ENCODE measurements around the gene PEAK3.
"Not testable (repeated sequence)": the region's sequence is repeated elsewhere in the genome, so short reads cannot be mapped to it uniquely, and the experiment has no call there.

Gene PEAK3

DNA sequence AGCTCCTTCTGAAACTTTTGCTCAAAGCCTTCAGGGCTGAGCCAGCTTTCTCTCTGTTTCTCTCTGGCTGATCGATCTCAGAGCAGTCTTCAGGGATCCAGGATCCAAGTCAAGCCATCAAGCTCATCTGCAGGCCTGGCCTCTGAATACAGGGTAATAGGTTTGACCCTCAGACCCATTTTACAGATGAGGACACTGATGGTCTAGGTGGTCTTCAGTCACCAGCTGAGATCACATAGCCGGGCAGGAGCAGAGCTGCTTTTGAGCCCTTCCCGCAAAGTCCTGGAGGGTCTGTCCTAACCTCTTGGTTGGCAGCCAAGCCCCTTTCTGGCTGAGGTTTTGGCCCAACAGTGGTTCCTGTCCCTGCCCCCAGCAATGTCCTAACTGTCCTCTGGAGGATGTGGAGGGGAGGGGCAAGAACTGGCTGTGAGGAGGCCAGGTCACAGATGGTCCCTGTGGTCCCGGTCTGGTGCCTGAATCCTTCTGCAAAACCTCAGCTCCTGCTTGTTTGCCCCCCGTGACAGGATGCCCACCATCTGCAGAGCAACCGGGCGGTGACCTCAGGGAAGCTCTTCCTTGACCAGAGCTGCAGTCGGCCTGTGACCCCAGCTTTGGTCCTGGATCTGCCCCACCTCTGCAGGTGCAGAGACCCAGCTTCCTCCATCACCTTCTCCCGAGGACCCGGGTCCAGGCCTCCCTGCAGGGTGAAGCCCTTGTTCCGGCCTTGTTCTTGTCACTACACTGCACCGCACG lies 5.8 kb upstream of the PEAK3 start:
- TF ChIP-seq, protein P1, sequence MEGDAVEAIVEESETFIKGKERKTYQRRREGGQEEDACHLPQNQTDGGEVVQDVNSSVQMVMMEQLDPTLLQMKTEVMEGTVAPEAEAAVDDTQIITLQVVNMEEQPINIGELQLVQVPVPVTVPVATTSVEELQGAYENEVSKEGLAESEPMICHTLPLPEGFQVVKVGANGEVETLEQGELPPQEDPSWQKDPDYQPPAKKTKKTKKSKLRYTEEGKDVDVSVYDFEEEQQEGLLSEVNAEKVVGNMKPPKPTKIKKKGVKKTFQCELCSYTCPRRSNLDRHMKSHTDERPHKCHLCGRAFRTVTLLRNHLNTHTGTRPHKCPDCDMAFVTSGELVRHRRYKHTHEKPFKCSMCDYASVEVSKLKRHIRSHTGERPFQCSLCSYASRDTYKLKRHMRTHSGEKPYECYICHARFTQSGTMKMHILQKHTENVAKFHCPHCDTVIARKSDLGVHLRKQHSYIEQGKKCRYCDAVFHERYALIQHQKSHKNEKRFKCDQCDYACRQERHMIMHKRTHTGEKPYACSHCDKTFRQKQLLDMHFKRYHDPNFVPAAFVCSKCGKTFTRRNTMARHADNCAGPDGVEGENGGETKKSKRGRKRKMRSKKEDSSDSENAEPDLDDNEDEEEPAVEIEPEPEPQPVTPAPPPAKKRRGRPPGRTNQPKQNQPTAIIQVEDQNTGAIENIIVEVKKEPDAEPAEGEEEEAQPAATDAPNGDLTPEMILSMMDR (IDR thresholded peaks at IDR 0.05; ENCODE audit: extremely low read depth, missing control alignments), result no peak
- no peak for DNase-seq (ENCODE audit: low spot score)

DNA sequence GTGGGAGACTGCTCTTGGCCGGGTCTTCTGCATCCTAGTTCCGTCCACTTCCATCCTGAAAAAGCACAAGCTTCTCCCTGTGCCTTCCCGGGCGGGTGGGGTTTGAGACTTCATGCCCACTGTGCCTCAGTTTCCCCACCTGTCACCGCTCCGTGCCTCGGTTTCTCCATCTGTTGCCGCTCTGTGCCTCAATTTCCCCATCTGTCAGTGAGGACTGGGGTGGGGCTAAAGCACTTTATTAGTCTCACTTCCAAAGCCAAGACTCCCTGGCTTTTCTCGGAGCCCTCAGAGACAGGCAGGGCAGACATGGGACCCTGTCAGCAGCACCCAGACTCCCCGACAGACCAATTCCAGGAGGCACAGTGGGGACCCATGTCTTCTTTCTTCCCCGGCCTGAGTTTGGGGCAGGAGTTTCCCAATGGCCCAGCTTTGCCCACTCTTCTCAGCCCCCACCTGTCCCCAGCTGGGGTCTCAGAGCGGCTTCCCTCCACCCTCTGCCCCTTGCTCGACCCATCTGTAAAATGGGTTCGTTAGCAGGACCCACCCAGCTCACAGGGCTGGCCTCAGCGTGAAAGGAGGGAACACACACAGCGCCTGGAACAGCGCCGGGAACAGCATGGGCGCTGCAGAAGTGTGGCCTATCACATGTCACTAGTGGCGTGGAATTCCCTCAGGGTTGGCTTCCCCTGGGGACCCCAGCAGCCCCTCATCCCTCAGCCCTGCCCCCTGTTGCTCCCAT lies 4.6 kb upstream of the PEAK3 start:
- TF ChIP-seq, protein P1 (IDR thresholded peaks at IDR 0.05; ENCODE audit: extremely low read depth, missing control alignments), result no peak
- no peak for DNase-seq (ENCODE audit: low spot score)

DNA sequence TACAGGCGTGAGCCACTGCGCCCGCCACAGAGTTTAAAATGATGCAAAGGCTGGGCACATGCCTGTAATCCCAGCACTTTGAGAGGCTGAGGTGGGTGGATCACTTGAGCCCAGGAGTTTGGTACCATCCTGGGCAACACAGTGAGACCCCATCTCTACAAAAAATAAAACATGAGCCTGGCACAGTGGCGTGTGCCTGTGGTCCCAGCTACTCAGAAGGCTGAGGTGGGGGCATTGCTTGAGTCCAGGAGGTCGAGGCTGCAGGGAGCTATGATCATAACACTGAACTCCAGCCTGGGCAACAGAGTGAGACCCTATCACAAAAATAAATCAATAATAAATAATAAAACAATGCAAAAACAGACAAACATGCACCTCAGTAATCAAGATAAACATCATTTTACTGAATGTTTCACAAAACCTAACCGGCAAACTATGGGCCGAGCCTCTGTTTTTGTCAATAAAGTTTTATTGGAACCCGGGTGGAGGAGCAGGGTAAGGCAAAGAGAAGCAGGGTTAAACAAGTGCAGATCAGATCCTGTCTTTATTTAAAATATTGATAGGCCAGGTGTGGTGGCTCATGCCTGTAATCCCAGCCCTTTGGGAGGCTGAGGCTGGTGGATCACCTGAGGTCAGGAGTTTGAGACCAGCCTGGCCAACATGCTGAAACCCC lies 2.0 kb upstream of the PEAK3 start:
- DNase-seq (ENCODE audit: low spot score), result no peak
- TF ChIP-seq, protein P1 (IDR thresholded peaks at IDR 0.05; ENCODE audit: extremely low read depth, missing control alignments), result no peak

DNA sequence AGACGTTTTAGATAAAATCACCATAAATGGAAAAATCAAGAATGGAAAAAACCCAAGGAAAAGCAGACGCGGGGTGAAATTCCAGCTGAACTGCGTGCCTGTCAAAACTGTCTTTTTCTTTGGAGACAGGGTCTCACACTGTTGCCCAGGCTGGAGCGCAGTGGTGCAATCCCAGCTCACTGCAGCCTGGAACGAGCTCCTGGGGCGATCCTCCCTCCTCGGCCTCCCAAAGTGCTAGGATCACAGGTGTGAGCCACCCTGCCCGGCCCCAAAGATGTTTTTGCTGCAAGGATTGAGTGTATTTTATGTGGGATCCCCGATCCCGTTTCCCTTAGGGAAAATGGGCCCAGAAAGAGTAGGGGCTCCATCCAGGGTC lies 875 bp upstream of the PEAK3 start:
- TF ChIP-seq, protein P1 (IDR thresholded peaks at IDR 0.05; ENCODE audit: extremely low read depth, missing control alignments), result no peak
- DNase-seq (ENCODE audit: low spot score), result no peak

DNA sequence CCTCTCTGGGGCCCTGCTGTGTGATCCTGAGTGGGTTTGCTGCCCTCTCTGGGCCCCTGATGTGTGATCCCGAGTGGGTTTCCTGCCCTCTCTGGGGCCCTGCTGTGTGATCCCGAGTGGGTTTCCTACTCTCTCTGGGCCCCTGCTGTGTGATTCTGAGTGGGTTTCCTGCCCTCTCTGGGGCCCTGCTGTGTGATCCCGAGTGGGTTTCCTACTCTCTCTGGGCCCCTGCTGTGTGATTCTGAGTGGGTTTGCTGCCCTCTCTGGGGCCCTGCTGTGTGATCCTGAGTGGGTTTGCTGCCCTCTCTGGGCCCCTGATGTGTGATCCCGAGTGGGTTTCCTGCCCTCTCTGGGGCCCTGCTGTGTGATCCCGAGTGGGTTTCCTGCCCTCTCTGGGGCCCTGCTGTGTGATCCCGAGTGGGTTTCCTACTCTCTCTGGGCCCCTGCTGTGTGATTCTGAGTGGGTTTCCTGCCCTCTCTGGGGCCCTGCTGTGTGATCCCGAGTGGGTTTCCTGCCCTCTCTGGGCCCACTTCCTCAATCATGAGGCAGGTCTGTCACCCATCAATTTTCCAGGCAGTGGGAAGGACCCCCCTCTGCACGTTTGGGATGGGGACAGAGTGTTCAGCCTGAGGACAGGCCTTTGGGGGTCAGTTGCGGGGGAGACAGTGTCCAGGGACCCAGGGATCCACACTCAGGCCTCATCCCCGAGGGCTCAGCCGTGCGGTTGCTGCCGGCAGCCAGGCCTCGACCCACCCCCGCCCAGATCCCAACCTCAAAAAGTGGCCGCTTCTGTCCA lies 512 bp downstream of the PEAK3 start:
- DNase-seq (ENCODE audit: low spot score), result not testable (repeated sequence)

DNA sequence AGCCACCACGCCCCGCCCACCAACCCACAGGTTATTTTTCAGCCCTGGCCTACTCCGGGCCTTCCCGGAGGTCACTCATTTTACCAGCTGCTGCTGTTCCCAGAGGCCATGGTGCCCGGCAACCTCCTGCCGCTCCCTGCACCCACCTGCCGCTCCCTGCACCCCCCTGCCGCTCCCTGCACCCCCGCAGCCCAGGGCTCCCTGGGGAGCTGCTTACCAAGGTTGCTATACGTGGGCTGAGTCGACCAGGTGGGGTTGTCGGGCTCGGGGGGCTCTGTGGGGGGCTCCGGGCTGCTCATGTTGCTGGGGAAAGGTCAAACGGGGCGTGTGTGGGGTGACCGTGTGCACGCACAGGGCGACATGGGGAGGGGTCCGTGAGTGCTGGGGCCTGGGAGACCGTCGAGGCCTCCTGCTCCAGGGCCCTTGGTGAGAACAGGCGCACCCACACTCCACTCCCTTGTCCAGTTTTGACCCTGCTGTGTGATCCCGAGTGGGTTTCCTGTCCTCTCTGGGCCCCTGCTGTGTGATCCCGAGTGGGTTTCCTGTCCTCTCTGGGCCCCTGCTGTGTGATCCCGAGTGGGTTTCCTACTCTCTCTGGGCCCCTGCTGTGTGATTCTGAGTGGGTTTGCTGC lies 1.2 kb downstream of the PEAK3 start:
- no peak for DNase-seq (ENCODE audit: low spot score)
- TF ChIP-seq, protein P1 (IDR thresholded peaks at IDR 0.05; ENCODE audit: extremely low read depth, missing control alignments), result no peak

DNA sequence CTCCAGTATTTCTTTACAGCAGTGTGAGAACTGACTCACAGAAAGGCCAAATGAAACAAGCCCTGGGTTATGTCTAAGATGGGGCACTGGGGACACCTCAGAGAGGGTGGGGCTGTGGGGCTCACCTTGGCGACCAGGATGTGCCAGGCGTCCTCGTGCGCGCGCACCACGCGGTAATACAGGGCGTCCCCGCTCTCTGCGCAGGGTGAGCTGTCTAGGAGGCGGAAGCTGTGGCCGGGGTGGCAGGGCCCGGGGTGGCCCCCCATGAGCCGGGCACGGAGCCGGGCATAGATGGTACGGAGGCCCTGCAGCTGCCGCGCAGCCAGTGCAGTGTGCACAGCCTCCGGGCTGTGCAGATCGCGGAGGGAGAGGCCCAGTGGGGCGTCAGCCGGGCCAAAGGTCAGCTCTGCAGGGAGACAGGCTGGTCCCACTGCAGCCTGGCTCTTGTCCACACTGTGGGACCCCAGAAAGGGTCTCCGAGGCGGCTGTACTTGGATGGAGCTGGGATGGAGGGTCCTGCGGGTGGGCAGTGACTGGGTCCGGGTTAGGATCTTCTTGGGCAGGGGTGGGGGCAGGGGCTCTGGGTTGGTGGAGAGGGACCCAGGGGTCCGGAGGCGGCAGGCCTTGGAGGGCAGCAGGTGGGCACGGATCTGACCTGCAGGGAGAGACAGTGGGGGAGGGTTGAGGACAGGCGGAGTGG lies 3.4 kb downstream of the PEAK3 start:
- TF ChIP-seq, protein P1 (IDR thresholded peaks at IDR 0.05; ENCODE audit: extremely low read depth, missing control alignments), result no peak
- DNase-seq (ENCODE audit: low spot score), result no peak
